CD14-positive monocyte (primary cell): ENCODE measurements around the gene STK32B. TPM values are rescaled to one million over a fixed set of nuclear protein-coding genes. Genes with fewer than 3 reads are reported as not detected.

Experiments
- DNase-seq, 3 donors: peaks; one replicate each; pipeline ENCODE4 v3.0.0-alpha.2; 2011 to 2022
- H2AFZ ChIP-seq: 2 replicates; pipeline ENCODE4 v1.6.0; 2012; ENCODE audit warnings: mild to moderate bottlenecking, low read depth, low read length, inconsistent platforms; ENCODE audit not compliant: insufficient read depth, poor library complexity, severe bottlenecking
- H3K27ac ChIP-seq, 2 donors: 1 replicate in 1 of 2; 2 replicates in 1 of 2; pipeline ENCODE4 v1.5.1; 2012 to 2013; ENCODE audit warnings: low read length in 2 of 2, control low read depth in 1 of 2, inconsistent platforms in 1 of 2, low read depth in 1 of 2, mild to moderate bottlenecking in 1 of 2
- H3K27me3 ChIP-seq, 2 donors: one replicate each; pipeline versions ENCODE4 v1.6.0 to v1.6.1; 2011 to 2013; ENCODE audit warnings: low read length in 2 of 2; ENCODE audit not compliant: control insufficient read depth in 2 of 2, insufficient read depth in 2 of 2
- H3K36me3 ChIP-seq, 2 donors: replicated peaks in 1 of 2; 1 replicate in 1 of 2; 2 replicates in 1 of 2; pipeline versions ENCODE4 v1.5.1 to v1.6.1; 2012 to 2013; ENCODE audit warnings: low read length in 2 of 2, control low read depth in 1 of 2, inconsistent platforms in 1 of 2, mild to moderate bottlenecking in 1 of 2; ENCODE audit not compliant: insufficient read depth in 2 of 2, control insufficient read depth in 1 of 2
- H3K4me1 ChIP-seq, 2 donors: 1 replicate in 1 of 2; 2 replicates in 1 of 2; pipeline versions ENCODE4 v1.5.1 to v1.6.1; 2012 to 2013; ENCODE audit warnings: low read length in 2 of 2, control low read depth in 1 of 2, inconsistent platforms in 1 of 2, mild to moderate bottlenecking in 1 of 2, moderate library complexity in 1 of 2; ENCODE audit not compliant: insufficient read depth in 2 of 2, control insufficient read depth in 1 of 2
- H3K4me2 ChIP-seq: replicated peaks from 2 replicates; pipeline ENCODE3; 2012; ENCODE audit warnings: low read length, moderate library complexity, mild to moderate bottlenecking; ENCODE audit not compliant: poor library complexity, severe bottlenecking; ENCODE audit errors: extremely low read depth
- H3K4me3 ChIP-seq, 3 experiments: fragments of 200-600 bp in 1 of 3; sonication (generic) in 1 of 3; replicated peaks in 1 of 3; 1 replicate in 2 of 3; 2 replicates in 1 of 3; pipeline ENCODE4 v1.5.1; 2011 to 2013; ENCODE audit warnings: low read length in 3 of 3, mild to moderate bottlenecking in 3 of 3, control low read depth in 2 of 3, low read depth in 2 of 3, inconsistent platforms in 1 of 3, moderate library complexity in 1 of 3
- H3K79me2 ChIP-seq: 2 replicates; pipeline ENCODE4 v1.6.0; 2012; ENCODE audit warnings: mild to moderate bottlenecking, control low read depth, inconsistent platforms, low read length, moderate library complexity; ENCODE audit not compliant: insufficient read depth
- H3K9ac ChIP-seq: 2 replicates; pipeline ENCODE4 v1.6.0; 2017; ENCODE audit warnings: low read length, mild to moderate bottlenecking; ENCODE audit not compliant: insufficient read depth, poor library complexity, severe bottlenecking
- H3K9me3 ChIP-seq, 2 donors: replicated peaks in 1 of 2; 1 replicate in 1 of 2; 2 replicates in 1 of 2; pipeline versions ENCODE4 v1.5.1 to v1.6.1; 2012 to 2013; ENCODE audit warnings: low read length in 2 of 2, control low read depth in 1 of 2; ENCODE audit not compliant: control insufficient read depth in 1 of 2, insufficient read depth in 1 of 2
- H4K20me1 ChIP-seq: 2 replicates; pipeline ENCODE4 v1.6.0; 2012; ENCODE audit warnings: mild to moderate bottlenecking, low read length, control low read depth, moderate library complexity; ENCODE audit not compliant: insufficient read depth
- H3K27ac Mint-ChIP-seq, 7 donors: one replicate each; pipeline ENCODE4 v1.8.0; 2020; ENCODE audit warnings: mild to moderate bottlenecking in 7 of 7, mixed read lengths in 7 of 7, moderate library complexity in 6 of 7, inconsistent platforms in 2 of 7
- H3K27me3 Mint-ChIP-seq, 3 donors: one replicate each; pipeline ENCODE4 v1.8.0; 2021 to 2022; ENCODE audit warnings: low read depth in 3 of 3, mild to moderate bottlenecking in 3 of 3, mixed read lengths in 3 of 3, moderate library complexity in 3 of 3, inconsistent platforms in 1 of 3
- H3K36me3 Mint-ChIP-seq, 2 donors: one replicate each; pipeline ENCODE4 v1.8.0; 2020; ENCODE audit warnings: mixed read lengths in 2 of 2, inconsistent platforms in 1 of 2, mild to moderate bottlenecking in 1 of 2
- H3K4me1 Mint-ChIP-seq: one replicate; pipeline ENCODE4 v1.8.0; 2020; ENCODE audit warnings: mild to moderate bottlenecking, mixed read lengths
- H3K4me3 Mint-ChIP-seq, 2 donors: one replicate each; pipeline ENCODE4 v1.8.0; 2020; ENCODE audit warnings: mild to moderate bottlenecking in 2 of 2, mixed read lengths in 2 of 2, moderate library complexity in 1 of 2
- H3K9me3 Mint-ChIP-seq, 7 donors: one replicate each; pipeline ENCODE4 v1.8.0; 2020 to 2022; ENCODE audit warnings: mixed read lengths in 7 of 7, mild to moderate bottlenecking in 6 of 7, moderate library complexity in 6 of 7, inconsistent platforms in 2 of 7
- WGBS: methylation state at CpG from one replicate; pipeline ENCODE4 v1.1.5; 2013; ENCODE audit warnings: missing lambda C conversion rate; ENCODE audit not compliant: insufficient coverage; 5-methylcytosine and 5-hydroxymethylcytosine counted together
- intact Hi-C, 2 donors: fragments of 100-400 bp; cut with micrococcal nuclease; formaldehyde crosslinking; loops; one replicate each; pipeline versions ENCODE4 v1.15.0 to v1.15.1; 2023
- polyA plus RNA-seq, 3 donors: library from polyadenylated mRNA; depleted of rRNA in 1 of 3; unstranded in 2 of 3; stranded (reverse) in 1 of 3; fragments of 300-500 nt in 2 of 3; fragments of >200 nt in 1 of 3; fragmentation: Illumina TruSeq in 2 of 3; gene quantifications; 1 replicate in 2 of 3; 2 replicates in 1 of 3; pipeline ENCODE4 v1.2.3, GENCODE V29; 2012 to 2021
- TF ChIP-seq, protein P1 (sequence below): fragments of 200-600 bp; IDR thresholded peaks from one replicate; pipeline ENCODE4 v1.8.0; 2022; ENCODE audit warnings: antibody characterized with exemption, mild to moderate bottlenecking

The STK32B gene
- polyA plus RNA-seq, 3 donors: 0.61 to 1.7 (median 0.75) TPM

DNA sequence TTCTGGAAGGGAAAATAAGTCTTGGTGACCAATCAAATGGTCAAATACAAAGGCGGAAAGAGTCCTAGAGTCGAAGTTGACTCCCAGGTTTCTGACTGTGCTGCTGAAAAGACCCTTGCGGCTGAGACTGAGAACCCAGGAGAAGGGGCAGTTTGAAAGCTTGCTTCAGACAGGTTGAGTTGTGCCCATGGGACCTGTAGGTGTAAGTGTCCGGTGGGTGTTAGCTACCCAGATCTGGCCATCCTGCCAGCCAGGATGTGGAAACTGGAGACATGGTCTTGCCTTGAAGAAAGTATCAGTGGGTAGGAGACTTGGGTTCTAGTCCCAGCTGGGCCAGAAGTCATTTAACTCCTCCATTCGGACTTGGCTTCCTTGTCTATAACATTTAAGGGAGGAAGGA lies 381.9 kb downstream of the STK32B start:
- Histone ChIP-seq H3K4me3 (no peak overlapping the region), H3K9me3 (peaks cover 0 to 12% of the 10 kb centered on the region in 2 donors), H3K4me2 (no peak overlapping the region), H3K27me3 (no peaks in the 10 kb centered on the region), H3K4me1 (no peaks in the 10 kb centered on the region), H3K36me3 (no peaks in the 10 kb centered on the region), H3K9ac (no peak overlapping the region), H2AFZ (no peak overlapping the region), H3K27ac (no peak overlapping the region), H3K79me2 (no peaks in the 10 kb centered on the region), H4K20me1 (no peaks in the 10 kb centered on the region)
- Mint-ChIP-seq H3K4me1 (no peaks in the 10 kb centered on the region), H3K27ac (no peak overlapping the region), H3K9me3 (peaks cover 10 to 23% (median 13%) of the 10 kb centered on the region in 7 donors), H3K4me3 (no peak overlapping the region), H3K27me3 (peaks cover 0 to 5% (median 0%) of the 10 kb centered on the region in 3 donors), H3K36me3 (no peaks in the 10 kb centered on the region)
- no peak for DNase-seq
- intact Hi-C loops: no loop called here
- WGBS: 95% methylated on average over 4 of the region's 5 CpGs
- TF ChIP-seq, protein P1, sequence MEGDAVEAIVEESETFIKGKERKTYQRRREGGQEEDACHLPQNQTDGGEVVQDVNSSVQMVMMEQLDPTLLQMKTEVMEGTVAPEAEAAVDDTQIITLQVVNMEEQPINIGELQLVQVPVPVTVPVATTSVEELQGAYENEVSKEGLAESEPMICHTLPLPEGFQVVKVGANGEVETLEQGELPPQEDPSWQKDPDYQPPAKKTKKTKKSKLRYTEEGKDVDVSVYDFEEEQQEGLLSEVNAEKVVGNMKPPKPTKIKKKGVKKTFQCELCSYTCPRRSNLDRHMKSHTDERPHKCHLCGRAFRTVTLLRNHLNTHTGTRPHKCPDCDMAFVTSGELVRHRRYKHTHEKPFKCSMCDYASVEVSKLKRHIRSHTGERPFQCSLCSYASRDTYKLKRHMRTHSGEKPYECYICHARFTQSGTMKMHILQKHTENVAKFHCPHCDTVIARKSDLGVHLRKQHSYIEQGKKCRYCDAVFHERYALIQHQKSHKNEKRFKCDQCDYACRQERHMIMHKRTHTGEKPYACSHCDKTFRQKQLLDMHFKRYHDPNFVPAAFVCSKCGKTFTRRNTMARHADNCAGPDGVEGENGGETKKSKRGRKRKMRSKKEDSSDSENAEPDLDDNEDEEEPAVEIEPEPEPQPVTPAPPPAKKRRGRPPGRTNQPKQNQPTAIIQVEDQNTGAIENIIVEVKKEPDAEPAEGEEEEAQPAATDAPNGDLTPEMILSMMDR: no peak

DNA sequence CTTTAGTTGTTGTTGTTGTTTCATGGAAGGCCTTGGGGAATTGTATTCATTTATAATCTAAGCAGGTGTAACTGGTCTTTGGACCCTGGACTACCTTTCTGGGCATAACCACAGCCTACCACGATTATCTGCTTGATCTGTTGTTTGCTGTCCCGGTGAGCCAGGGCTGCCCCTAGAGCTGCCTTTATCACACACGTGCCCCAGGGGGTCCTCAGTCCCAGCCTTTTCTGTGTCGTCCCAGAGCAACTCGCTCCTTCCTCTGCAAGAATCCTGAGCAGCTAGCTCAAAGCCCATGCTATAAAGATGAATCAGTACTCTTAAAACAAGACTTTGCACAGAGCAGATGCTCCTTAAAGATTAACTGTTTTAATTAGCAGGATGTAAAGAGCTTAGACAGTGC lies 383.9 kb downstream of the STK32B start:
- Histone ChIP-seq H3K4me2 (no peak overlapping the region), H3K27ac (no peak overlapping the region), H3K36me3 (no peaks in the 10 kb centered on the region), H3K4me1 (no peaks in the 10 kb centered on the region), H4K20me1 (no peaks in the 10 kb centered on the region), H3K27me3 (no peaks in the 10 kb centered on the region), H3K4me3 (no peak overlapping the region), H3K9ac (no peak overlapping the region), H3K9me3 (peaks cover 0 to 16% of the 10 kb centered on the region in 2 donors), H3K79me2 (no peaks in the 10 kb centered on the region), H2AFZ (no peak overlapping the region)
- WGBS: 85% methylated on average over 5 of the region's 5 CpGs
- Mint-ChIP-seq H3K4me1 (no peaks in the 10 kb centered on the region), H3K36me3 (no peaks in the 10 kb centered on the region), H3K27ac (no peak overlapping the region), H3K4me3 (no peak overlapping the region), H3K27me3 (peaks cover 0 to 3% (median 0%) of the 10 kb centered on the region in 3 donors), H3K9me3 (peaks cover 10 to 24% (median 13%) of the 10 kb centered on the region in 7 donors)
- no peak for DNase-seq
- TF ChIP-seq, protein P1: no peak
- intact Hi-C loops: no loop called here
